Stimulated activated CD4-positive, alpha-beta T cell treated with anti-CD3 and anti-CD28 coated beads, Interleukin-12 subunit alpha, Interleukin-12 subunit beta, amount 100 ng/mL, for 24 hours (primary cell): ENCODE measurements around the gene THSD7A.

Source experiments
- DNase-seq, 2 experiments: peaks; one replicate each; pipeline ENCODE4 v3.0.0-alpha.2; 2020; ENCODE audit warnings: low read depth in 2 of 2

THSD7A gene

DNA sequence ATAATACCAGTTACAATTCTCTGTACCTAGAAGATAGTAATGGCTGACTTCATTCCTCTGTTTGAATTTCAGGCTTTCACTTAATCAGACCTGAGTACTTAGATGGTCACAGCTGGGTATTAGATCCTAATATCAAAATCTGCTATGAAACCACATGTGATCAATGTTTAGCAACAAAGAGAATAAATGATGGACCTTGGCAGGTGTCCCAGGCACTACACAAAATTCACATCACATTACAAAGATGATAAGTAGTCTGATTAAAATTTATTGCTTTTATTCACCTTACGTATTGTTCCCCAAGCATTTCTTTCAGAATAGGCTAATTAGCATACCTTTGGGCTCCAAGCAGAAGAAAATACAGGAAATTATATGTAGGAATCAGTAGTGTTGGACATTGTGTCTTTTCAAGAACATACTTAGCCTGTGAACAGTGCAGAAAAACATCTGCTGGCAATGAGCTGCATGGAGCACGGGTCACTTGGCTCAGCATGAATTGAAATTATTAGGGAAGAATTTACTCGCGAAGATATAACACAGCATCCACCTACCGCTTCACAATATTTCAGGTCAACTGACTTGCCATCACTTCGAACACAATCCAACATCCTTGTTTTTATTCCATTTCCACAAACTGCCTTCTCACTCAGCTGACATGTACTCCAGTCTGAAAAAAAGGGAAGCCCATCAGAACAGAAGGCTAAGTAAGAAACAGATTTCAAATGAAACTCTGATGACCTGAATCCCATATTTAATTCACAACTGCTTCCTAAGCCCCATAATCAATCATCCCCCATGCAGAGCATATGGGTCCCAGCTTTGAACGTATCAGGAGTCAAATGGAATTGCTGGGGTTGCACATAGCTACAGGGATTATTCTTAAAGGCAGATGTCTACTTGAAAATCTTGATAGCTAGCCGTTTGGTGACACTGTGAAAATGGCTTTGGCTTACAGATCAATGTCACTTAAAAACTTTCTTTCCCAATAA, 421.0 kb downstream of the THSD7A start:
- DNase-seq: no peak

DNA sequence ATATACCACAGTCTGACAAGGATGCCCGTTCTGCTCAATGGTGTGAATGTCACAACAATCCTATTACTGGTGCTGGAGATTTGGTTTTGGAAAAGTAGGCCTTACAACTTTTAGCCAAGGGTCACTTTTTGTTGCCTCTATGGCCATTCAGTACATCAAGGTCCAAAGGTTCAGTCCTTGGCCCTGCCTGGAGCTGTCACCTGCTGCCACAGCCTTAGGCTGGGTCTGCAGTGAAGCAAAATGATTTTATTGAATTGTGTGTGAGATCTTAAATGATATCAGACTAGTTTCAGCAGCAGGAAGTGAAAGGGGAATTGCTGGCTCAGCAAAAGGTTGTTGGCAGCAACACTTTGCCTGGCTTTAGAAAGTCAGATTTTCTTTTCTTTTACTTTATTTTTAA, 427.6 kb downstream of the THSD7A start:
- DNase-seq: no peak

DNA sequence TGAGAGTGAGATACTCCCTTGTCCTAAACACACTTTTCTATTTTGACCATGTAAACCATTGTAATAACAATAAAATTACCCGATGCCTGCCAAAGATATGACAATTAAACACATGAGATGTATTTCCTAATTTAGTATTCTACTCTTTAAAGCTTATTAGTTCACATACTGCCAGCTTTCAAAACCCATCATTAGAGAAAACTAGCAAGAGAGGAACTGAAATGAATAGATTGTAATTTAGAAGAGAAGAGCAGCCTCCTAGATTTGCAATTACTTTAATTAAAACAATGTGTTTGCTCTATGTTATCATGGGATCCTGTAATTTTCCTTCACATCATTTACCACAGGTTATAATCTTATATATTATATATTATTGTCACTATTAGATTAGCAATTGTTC, 428.2 kb downstream of the THSD7A start:
- DNase-seq: no peak

DNA sequence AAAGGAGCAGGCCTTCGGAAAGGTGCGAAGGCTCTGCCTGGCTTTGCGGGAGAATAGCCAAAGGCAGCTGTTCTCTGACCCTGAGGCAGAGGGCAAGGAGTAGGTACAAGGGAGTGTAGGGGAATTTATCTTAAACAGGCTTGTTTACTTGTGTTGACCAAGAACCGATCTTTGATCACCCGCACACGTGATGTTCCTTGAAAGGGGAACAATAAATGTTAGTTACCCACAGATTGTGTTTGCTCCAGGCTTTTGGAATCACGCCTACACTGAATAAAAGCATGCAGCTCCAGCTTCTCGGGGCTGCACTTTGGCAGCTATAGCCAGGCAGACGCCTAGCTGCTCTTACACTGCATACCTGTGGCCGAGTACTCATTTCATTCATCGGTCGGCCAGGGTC, 437.6 kb downstream of the THSD7A start:
- no peak for DNase-seq

DNA sequence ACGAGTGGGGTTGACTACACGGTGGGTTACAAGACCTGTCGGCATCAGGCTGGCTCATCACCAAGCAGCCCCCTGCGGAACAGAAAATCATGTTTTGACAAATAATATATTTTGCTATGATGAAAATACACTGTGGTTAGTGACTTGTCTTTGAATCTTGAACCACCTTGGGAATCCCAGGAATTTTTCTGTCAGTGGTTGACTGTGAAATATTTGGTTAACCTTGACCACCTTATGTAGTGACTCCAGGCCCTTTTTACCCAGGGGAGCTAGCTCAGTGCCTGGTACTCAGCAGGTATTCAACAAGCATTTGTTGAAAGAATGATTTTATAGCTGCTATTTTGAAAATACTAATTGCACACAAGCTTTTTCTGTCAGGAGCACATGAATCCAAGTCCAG, 452.4 kb downstream of the THSD7A start:
- no peak for DNase-seq

DNA sequence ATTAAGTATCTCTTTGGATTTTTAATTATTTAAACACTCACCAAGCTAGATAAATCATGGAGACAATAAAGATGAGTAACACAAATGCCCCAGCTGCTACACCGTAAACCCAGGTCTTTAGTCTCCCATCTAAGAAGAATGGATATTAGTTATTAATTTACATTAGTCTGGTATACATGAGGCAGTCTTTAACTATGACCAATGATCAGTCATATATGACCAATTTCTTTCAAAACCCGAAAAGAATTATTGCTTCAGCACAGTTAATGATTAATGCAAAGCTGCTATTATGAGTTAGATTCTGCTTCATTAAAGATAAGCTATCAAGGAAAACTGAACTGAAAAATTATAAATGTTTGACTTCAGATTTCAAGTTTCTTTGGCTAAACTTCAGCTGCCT, 455.5 kb downstream of the THSD7A start:
- no peak for DNase-seq

DNA sequence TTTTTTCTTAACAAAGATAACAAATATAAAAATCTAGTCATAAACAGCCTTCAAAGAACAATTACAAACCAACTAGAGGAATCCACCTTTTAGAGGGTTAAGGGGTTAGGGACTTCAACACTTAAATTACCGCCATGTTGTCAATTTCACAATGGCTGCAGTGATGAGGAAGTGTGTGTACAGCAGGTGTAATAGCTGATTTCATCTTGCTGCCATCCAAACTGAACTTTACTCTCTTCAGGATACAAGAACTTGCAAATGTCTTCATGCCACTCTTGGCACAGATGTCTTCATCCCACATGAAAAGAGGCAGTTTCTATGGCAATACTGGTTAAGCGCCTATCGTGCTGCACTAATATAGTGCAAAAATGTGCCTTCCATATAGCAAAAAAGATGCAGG, 457.4 kb downstream of the THSD7A start:
- DNase-seq: no peak

DNA sequence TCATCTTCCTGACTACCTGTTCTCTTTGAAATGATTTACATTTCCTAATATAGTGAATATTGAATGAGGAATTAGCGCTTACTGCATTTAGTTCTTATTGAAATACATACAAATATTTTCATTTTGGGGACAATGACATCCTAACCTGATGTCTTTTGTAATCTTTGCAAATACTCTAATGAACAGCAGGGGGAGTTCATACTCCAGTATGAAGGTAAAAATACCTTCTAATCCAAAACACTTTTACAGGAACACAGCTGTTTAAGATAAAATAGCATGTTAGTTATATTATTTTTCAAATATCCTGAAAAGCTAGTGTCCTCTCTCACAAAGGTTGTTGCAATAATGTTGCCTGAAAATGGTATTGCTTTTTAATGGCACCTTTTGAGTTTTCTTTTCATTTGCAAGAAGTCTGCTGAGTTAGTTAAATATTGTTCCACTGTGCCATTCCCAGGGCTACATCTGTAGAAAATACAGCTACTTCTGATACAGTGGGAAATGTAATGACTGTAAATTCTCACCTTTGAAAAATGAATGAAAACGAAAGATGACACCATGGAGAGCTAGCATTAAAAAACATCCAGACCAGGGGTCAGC, 458.4 kb downstream of the THSD7A start:
- no peak for DNase-seq

DNA sequence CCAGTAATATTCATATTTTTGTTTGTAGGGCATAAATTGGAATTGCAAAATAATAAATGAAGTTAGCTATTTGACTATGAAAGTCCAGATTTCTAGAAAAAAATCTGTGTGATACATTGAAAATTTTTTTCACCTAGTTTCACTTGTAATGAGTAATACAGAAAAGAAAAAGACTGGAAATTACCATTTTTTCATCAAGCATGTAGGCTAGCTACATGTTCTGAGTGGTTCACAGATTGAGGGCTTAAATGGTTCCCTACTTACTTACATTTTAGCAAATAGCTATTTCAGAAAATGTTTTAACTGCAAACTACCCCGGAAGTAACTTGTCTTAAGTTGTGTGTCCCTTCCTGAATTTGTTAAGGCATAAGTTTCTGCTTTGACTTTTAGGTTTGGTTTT, 462.3 kb downstream of the THSD7A start:
- no peak for DNase-seq

DNA sequence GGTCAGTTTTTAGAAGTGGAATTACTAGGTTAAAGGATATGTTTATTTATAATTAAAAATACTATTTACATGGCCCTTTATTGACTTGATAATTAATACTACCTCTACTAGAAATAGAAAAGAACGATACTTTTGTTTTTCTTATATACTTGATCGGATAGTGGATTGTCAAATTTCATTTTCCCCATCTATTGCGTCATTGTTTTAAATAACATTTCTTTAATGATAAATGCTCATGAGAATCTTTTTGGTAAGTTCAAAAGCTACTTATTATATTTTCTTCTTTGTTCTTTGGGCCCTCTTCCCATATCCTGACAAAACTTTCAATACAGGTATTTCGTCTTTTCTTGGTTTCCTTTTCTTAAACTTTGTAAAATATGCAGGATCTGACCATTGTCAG, 465.9 kb downstream of the THSD7A start:
- DNase-seq: no peak

DNA sequence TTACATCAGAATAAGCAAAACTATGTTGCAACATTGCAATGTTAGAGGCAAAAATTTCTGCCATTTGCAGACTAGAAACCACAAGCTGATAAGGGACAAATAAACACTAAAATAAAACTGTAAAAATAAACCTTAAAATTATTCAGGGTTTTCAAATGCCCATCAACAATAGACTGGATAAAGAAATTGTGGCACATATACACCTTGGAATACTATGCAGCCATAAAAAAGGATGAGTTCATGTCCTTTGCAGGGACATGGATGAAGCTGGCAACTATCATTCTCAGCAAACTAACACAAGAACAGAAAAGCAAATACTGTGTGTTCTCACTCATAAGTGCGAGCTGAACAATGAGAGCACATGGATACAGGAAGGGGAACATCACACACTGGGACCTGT, 473.4 kb downstream of the THSD7A start:
- DNase-seq: no peak

DNA sequence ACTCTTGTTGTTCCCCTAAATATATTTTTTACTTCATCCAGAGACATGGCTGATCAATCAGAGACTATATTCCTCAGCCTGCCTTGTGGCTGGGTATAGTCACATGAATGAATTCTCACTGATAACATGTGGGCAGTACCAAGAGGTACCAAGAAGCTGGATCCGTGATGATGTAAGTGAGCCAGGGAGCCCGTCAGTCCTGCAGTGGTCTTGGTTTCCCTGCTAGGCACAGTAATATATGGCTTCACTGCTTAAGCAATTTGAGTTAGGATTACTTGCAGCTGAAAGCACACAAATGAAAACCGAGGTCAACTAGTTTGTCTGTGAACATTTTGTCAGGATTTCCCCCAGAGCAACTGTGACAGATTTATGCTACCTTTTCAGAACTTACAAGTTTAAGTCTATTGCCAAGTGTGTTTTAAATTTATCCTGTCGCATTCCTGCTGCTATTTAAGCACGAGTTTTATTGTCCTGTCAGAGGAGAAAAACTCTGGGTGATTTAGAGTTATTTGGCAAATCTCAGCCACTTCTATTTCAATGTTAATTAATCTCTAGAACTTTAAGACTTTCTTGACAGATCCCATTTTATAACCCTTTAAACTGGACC, 476.5 kb downstream of the THSD7A start:
- DNase-seq: no peak

DNA sequence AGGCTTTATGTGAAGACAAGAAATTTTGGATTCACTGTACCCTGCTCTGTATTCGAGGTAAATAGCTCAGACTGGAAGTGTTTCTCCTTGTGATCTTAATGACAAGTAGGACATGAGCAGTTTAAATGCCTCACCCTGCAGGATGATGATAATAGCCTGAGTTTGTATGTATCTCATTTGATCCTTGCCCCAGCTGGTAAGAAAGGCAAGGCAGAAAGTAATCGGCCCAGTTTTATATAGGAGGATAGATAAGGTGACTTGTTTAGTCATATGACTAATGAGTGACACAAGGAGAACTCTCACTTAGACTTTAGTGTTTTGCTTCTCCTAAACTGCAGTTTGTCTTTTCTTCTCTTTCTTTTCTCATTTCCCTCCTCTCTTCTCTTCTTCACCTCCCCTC, 485.7 kb downstream of the THSD7A start:
- no peak for DNase-seq

DNA sequence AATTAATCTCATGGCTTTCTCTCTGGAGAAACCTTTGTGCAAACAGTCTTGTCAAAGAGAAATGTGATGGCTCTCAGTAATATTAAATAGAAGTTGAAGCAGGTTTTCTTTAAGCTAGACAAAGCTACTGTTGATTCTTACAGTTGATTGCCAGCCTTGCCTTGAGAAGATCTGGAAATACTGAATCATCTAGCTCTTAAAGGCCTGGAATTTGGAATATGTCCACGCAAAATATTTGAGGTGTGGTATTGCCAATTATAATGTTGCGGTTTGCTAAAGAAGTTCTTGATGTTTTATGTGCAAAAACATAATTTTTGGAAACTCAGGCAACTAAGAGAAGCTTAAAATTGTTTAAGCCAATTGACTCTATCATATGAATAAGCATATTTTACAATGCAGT, 486.4 kb downstream of the THSD7A start:
- no peak for DNase-seq

DNA sequence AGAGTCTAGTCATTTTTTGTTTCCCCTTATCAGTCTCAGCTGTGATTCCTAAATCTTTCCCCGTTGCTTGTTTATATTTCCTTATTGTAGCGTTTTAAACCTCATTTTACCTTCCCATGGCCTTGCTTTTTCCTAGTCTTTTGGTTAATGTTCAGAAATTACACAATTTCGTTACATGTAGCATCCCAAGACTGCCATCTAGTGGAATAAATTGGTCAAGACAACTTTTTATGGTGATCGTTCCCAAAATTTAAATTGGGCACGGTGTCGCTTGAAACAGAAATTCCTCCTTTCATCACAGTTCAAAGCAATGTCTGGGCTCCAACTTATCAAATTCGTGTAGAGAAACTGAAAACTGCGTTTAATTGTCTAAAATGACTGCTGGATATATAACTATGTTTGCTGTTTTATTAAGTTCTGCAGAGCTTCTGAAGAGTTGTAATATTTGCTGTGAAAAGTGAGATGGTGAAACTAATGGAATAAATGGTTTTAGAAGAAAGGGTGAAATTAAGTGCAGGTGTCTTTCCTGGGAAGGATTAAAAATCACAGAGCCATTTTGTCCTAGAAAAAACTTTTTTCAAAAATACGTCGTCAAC, 488.1 kb downstream of the THSD7A start:
- DNase-seq: no peak

DNA sequence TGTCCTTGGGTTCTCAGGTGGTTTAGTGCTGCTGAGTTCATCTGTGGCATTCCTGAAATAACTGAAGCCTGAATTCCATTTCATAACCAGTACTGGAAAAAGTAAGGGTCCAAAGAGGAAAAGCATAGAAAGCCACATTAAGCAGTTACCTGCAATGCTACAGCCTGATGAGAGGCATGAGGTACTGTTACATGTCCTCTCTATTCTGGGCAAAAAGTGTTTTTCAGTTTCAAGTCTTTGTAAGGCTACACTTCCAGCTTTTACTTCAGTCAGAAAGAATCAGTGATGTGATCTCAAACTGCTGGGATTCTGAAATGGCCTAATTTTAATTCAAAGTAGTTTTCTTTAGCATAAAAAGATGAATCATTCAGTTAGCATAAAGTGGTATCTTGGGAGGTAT, 488.9 kb downstream of the THSD7A start:
- DNase-seq: no peak

DNA sequence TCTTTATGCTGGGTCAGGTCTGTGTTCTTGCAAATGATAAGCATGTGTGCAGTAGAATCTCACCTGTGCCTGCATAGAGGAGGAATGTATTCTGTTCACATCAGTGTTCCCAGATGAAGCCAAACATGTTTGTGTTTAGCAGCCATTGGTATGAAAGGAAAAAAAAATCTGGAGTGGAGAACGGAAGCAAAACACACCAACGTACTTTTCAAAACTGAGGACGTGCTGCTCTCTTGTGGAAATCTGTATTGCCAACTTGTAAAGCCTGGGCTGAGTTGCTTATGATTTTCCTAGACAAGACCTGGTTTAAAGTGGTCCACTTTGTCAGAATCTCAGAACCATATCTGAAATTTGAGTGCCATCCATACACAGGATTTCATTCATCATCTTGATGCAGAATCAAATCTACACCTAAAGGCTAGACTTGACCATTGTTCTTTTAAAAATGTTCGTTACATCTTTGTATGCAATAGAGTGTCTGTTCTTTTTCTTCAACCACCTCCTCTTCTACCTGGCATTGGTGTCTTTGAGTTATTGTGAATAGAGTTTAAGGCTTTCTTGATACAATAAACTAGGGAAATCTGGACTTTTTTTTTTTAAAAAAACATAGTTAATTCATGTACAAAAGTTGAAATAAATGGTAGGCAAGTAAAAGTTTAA, 490.6 kb downstream of the THSD7A start:
- no peak for DNase-seq

DNA sequence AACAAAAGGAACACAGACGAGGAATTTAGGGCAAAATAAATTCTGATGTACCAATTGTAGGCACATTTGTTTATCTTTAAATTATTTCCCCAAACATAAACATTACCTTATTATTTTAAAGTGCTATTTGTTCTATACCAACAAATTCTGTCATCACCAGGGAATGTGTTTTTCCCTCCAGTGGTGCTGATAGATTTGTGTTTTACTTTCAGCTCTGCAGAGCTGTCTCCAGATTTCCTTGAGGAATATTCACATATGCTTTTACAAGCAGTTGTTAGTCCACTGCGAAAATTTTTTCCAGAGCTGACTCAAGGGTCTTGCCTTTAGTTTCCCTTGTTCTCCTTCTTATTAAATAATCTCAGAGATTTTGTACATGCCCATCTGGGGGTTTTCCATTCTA, 495.6 kb downstream of the THSD7A start:
- DNase-seq: no peak

DNA sequence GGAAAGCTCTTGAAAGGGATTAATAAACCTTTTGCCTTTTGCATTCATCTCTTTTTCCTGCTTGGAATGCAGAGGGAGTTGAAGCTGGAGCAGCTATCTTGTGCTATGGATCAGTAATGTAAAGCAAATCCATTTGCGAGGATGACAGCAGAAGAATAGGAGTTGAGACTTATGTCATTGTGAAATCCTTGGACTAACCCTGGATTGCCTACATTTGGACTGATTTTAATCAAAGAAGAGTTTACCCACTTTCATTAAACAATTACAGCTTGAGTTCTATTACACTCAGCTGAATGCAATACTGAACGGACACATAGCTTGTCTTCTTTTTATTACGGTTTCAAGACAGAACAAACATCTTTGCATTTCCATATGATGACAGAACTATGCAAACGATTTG, 496.1 kb downstream of the THSD7A start:
- no peak for DNase-seq

DNA sequence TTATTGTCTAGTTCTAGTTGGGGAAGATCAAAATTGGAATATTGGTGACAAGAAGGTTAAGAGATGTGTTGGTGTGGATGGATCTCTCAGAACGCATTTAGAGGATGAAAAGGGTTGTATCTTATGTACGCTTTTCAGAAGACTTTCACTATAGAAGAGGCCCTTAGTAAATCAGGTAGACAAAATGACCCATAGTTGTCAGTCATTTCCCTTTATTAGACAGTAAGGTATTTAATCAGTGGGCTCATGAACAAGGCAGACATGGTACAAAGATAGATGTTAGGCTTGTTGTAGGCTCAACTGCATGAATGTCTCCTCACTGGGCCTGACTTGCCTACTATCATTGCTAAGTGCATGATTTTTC, 499.2 kb downstream of the THSD7A start:
- no peak for DNase-seq

DNA sequence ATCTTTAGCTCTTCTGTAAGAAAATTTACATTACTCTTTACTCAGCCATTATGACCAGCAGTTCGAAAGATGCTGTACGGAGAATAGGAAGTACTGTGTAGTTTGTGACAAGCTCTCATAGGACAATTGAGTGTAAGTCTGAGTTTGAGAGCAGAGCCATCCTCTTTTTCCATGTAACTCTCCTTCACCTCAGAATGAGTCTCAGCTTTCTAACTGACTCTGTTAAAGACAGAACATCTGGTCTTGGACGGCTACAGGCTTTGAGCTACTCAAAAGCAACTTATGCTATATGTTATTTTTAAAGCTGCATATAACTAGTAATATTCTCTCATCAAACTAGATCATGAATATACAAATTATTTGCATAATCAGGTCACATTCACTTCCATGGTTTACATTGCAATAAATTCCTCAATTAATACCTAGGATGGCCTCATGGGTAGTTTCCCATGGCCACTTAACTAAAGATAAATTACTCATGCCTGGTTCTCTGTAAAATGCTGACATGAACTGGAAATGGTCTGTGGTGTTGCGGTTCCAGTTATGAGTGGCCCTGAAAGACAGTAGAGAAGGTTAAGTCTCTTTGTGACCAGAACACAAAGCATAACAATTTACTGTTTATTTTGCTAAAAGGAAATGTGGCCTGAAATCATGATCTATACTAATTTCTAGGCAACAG, 499.7 kb downstream of the THSD7A start:
- no peak for DNase-seq
